GM21360 (cell line): ENCODE data around the gene FRMD4A.
"Not testable (repeated sequence)": the region's sequence is repeated elsewhere in the genome, so short reads cannot be mapped to it uniquely, and the experiment has no call there.

Experiments
- ATAC-seq: cut with Tn5 transposase; IDR thresholded peaks from one replicate; pipeline ENCODE4 v1.9.1; 2021; ENCODE audit warnings: mild to moderate bottlenecking, moderate library complexity; ENCODE audit not compliant: unreplicated experiment

Gene FRMD4A

GRCh38 chr10:13715596-13715995 is 615.1 kb downstream of the FRMD4A start:
- ATAC-seq = not testable (repeated sequence)

- no peak for ATAC-seq
Observed at GRCh38 chr10:13715100-13715499, 615.6 kb downstream of the FRMD4A start.

- ATAC-seq = peak; percentile 73
Observed at GRCh38 chr10:13712837-13713581, 617.7 kb downstream of the FRMD4A start.

- no peak for ATAC-seq
Observed at GRCh38 chr10:13712476-13712836, 618.3 kb downstream of the FRMD4A start.

- ATAC-seq = no peak
Observed at GRCh38 chr10:13711291-13711690, 619.4 kb downstream of the FRMD4A start.

GRCh38 chr10:13709931-13710650 is 620.6 kb downstream of the FRMD4A start:
- ATAC-seq = no peak

GRCh38 chr10:13708256-13708990 is 622.3 kb downstream of the FRMD4A start:
- no peak for ATAC-seq

GRCh38 chr10:13707156-13707881 is 623.4 kb downstream of the FRMD4A start:
- no peak for ATAC-seq

- no peak for ATAC-seq
Observed at GRCh38 chr10:13706604-13707003, 624.1 kb downstream of the FRMD4A start.

GRCh38 chr10:13706175-13706574 is 624.5 kb downstream of the FRMD4A start:
- ATAC-seq = no peak

GRCh38 chr10:13705526-13706174 is 625.1 kb downstream of the FRMD4A start:
- ATAC-seq = no peak

- ATAC-seq = no peak
Observed at GRCh38 chr10:13704964-13705363, 625.8 kb downstream of the FRMD4A start.

GRCh38 chr10:13703997-13704536 is 626.7 kb downstream of the FRMD4A start:
- no peak for ATAC-seq

GRCh38 chr10:13703101-13703818 is 627.5 kb downstream of the FRMD4A start:
- no peak for ATAC-seq

GRCh38 chr10:13701157-13701919 is 629.4 kb downstream of the FRMD4A start:
- ATAC-seq = no peak

GRCh38 chr10:13700473-13701144 is 630.1 kb downstream of the FRMD4A start:
- ATAC-seq = no peak

- no peak for ATAC-seq
Observed at GRCh38 chr10:13699216-13699615, 631.5 kb downstream of the FRMD4A start.

GRCh38 chr10:13698217-13698616 is 632.5 kb downstream of the FRMD4A start:
- no peak for ATAC-seq
